Neural crest cell (in vitro differentiated cells): ENCODE data around the gene POM121C. TPM values are rescaled to one million over a fixed set of nuclear protein-coding genes. Genes with fewer than 3 reads are reported as not detected.
"Not testable (repeated sequence)": the region's sequence is repeated elsewhere in the genome, so short reads cannot be mapped to it uniquely, and the experiment has no call there.

Experiments used
- DNase-seq: peaks from one replicate; pipeline ENCODE4 v3.0.0; 2021; ENCODE audit warnings: low read depth, mixed read lengths, low spot score
- H3K27ac Mint-ChIP-seq: one replicate; pipeline ENCODE4 v1.8.0; 2021; ENCODE audit warnings: mild to moderate bottlenecking, mixed read lengths; ENCODE audit not compliant: unreplicated experiment
- H3K27me3 Mint-ChIP-seq: 2 replicates; pipeline ENCODE4 v1.8.0; 2021; ENCODE audit warnings: low read depth, mild to moderate bottlenecking, mixed read lengths
- H3K36me3 Mint-ChIP-seq: 2 replicates; pipeline ENCODE4 v1.8.0; 2021; ENCODE audit warnings: low read depth, mild to moderate bottlenecking, mixed read lengths
- H3K4me1 Mint-ChIP-seq: 2 replicates; pipeline ENCODE4 v1.8.0; 2021; ENCODE audit warnings: mixed read lengths
- H3K4me3 Mint-ChIP-seq: one replicate; pipeline ENCODE4 v1.8.0; 2021; ENCODE audit warnings: mild to moderate bottlenecking, mixed read lengths
- H3K9me3 Mint-ChIP-seq: 2 replicates; pipeline ENCODE4 v1.8.0; 2021; ENCODE audit warnings: mixed read lengths
- total RNA-seq: library from RNA; stranded (reverse); gene quantifications from 2 replicates; pipeline ENCODE4 v1.2.1, GENCODE V29; 2021
- TF ChIP-seq, protein P1 (sequence below): fragments of 200-600 bp; sonication (generic); conservative IDR thresholded peaks from 2 replicates; pipeline ENCODE4 v1.5.0; 2021; ENCODE audit warnings: antibody characterized with exemption, mild to moderate bottlenecking

Gene POM121C
- total RNA-seq, 1 donor from 2014 or later, result 70.8 TPM

DNA sequence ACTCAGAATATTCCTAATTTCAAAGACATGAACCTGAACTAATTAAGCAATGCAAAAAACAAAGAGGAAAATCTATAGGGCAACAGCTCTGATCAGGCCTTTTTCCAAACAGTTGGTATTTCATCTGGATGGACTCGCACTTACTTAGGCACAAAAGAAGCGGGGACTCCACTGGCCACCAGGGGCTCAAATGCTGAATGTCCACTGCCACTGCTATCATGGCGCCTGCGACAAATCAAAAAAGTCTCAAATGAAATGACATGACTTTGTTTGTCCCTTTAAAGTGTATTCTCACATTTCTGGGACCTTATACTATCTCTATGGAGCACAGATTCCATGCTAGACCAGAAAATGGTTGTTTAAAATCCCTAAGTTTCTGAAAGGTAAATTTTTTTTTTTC lies 47.1 kb downstream of the POM121C start:
- peaks cover 12% of the 10 kb centered on the region for H3K36me3 Mint-ChIP-seq
- not testable (repeated sequence) for H3K27ac Mint-ChIP-seq, H3K27me3 Mint-ChIP-seq, H3K9me3 Mint-ChIP-seq, H3K4me1 Mint-ChIP-seq, DNase-seq
- TF ChIP-seq, protein P1, sequence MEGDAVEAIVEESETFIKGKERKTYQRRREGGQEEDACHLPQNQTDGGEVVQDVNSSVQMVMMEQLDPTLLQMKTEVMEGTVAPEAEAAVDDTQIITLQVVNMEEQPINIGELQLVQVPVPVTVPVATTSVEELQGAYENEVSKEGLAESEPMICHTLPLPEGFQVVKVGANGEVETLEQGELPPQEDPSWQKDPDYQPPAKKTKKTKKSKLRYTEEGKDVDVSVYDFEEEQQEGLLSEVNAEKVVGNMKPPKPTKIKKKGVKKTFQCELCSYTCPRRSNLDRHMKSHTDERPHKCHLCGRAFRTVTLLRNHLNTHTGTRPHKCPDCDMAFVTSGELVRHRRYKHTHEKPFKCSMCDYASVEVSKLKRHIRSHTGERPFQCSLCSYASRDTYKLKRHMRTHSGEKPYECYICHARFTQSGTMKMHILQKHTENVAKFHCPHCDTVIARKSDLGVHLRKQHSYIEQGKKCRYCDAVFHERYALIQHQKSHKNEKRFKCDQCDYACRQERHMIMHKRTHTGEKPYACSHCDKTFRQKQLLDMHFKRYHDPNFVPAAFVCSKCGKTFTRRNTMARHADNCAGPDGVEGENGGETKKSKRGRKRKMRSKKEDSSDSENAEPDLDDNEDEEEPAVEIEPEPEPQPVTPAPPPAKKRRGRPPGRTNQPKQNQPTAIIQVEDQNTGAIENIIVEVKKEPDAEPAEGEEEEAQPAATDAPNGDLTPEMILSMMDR, result peak; percentile 35
- peak overlapping the region; percentile 71 for H3K4me3 Mint-ChIP-seq

DNA sequence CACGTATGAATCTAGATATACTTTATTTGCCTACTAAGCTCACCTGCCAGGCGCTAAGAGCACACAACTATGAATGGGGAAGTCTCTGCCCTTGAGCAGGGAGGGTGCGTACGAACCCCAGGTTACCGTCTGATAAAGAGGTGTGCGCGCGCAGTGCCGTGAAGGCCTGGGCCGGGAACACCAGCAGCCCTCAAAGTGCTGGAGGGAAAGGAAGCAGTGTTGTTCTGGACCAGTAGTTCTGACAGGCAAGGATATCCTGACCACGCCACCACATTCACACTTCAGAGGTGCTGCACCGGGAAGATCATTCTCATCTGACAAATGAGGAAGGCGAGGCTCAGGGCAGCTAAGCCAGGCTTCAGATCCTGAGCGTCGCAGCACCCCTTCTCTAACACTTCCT lies 62.6 kb downstream of the POM121C start:
- not testable (repeated sequence) for DNase-seq, H3K4me1 Mint-ChIP-seq, H3K4me3 Mint-ChIP-seq, H3K27ac Mint-ChIP-seq, H3K36me3 Mint-ChIP-seq, H3K9me3 Mint-ChIP-seq, H3K27me3 Mint-ChIP-seq

DNA sequence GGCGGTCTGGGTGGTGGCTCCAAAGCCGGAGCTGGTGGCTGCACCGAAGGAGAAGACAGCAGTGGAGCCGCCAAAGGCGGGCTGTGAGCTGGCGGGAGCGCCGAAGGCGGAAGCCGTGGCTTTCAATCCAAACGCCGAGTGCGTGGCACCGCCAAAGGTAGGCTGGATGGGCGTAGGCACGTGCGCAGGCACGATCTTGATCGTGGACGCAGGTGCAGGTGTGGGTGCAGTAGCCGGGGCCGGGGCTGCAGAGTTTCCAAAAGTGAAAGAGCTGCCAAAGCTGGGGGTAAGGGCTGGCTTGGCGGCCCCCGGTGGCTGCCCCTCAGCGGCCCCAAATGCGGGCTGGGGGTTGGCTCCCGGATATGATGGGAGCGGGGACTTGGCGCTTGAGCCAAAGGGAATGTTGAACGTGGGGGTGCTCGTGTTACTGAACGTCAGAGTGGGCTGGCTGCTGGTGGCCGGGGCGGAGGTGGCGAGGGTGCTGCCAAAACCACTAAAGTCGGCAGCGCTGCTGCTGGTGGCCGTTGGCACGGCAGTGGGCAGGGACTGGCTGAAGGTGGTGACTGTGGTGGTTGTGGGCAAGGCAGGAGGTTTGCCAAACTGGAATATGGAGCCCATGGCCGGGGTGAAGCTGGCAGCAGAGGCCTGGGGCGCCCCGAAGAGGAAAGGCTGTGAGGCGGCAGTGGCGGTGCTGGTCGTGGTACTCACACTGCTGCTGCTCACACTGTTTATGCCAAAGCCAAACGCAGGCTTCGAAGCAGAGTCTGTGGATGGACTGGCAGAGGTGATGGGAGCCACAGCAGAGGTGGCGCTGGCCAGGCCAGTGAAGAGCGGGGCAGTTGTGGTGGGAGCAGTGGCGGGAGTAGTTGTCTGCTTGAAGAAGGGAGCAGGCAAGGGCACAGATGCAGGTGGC lies 64.0 kb downstream of the POM121C start:
- not testable (repeated sequence) for H3K27me3 Mint-ChIP-seq, H3K4me1 Mint-ChIP-seq, H3K36me3 Mint-ChIP-seq, H3K9me3 Mint-ChIP-seq, H3K27ac Mint-ChIP-seq, DNase-seq, H3K4me3 Mint-ChIP-seq

DNA sequence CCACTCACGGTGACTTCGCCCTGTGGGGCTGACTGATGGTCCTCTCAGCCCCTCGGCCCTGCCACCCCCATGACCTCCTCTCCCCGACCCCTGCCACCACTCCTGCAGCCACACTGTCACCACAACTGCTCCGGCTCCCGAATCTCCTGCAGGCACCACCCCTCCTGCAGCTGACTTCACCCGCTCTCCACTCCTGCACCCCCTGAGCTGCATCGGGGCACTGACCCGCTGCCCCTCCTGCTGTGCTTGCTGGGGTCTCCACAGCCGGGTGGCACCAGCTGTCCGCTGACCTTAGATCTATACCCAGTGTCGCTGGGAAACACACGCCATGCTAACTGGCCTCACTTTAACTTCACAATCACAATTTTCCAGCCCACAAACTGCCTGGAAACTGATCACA lies 65.9 kb downstream of the POM121C start:
- not testable (repeated sequence) for H3K9me3 Mint-ChIP-seq, H3K27me3 Mint-ChIP-seq, DNase-seq, H3K4me1 Mint-ChIP-seq, H3K36me3 Mint-ChIP-seq
- H3K27ac Mint-ChIP-seq, result peak overlapping the region; percentile 6
- peak overlapping the region; percentile 71 for H3K4me3 Mint-ChIP-seq

DNA sequence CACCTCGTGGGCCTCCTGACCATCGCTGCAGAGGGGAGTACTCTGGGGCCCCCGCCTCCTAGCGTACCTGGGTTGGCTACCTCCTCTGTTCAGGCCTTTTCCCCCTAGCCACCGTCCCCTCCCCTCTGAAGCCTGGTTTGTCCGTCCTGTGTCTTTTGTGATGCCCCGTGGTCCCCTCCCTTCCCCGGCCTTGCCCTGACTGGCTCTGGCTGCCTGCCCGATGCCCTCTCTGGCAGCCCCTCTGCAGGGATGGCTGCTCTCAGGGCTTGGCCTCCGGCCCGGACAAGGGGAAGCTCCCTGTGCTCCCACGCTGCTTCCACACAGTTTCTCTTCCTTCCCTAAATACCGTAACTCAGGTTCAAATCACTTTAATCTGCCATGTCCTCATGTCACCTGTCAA lies 66.4 kb downstream of the POM121C start:
- not testable (repeated sequence) for DNase-seq, H3K9me3 Mint-ChIP-seq, H3K36me3 Mint-ChIP-seq, H3K4me3 Mint-ChIP-seq, H3K4me1 Mint-ChIP-seq, H3K27me3 Mint-ChIP-seq
- H3K27ac Mint-ChIP-seq, result peak overlapping the region; percentile 6

DNA sequence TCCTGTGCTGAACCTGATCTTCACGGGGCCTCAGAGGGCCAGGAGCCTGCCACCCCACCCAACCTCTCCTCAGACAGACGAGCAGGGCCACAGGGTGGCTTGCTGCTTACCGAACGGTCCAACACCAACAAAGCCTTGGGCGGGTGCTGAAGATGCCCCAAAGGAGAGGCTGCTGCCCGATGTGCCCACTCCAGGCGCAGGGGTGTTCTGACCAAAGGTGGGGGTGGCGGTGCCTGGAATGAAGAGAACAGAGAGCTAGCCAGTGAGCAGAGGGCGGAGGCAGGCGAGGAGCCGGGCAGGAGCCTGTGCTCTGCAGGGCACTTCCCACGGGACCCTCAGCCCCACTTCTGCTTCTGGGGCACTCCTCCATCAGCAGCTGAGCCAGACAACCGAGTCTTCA lies 66.9 kb downstream of the POM121C start:
- H3K27me3 Mint-ChIP-seq, H3K9me3 Mint-ChIP-seq, H3K4me1 Mint-ChIP-seq, DNase-seq, H3K36me3 Mint-ChIP-seq, H3K27ac Mint-ChIP-seq, H3K4me3 Mint-ChIP-seq: not testable (repeated sequence)

DNA sequence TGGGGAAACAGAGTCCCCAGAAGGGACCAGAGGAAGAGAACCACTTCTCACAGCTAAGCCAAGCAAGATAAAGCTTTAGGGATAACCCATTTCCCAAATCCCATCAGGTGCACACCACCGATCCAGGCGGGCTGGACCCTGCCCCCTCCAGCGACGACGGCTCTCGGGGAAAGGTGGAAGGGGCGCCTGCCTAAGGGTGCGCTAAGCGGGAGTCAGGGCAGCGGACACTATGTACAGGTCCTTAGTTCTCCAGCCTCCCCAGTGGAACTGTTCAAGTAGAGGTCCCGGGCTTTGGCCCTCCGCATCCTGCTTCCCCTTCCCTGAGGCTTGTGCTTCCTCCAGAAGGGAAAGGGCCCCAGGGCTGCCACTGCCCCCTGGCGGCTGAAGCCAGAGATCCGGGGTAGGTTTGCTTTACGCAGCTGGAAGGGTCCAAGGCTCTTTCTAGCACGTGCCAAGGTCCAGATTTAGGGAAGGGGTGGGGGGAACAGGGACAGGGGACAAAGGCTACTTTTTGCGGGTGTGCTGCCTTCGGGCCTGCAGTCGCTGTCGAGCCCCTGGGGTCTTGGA lies 67.7 kb downstream of the POM121C start:
- not testable (repeated sequence) for DNase-seq, H3K4me1 Mint-ChIP-seq, H3K4me3 Mint-ChIP-seq, H3K27me3 Mint-ChIP-seq, H3K27ac Mint-ChIP-seq, H3K9me3 Mint-ChIP-seq, H3K36me3 Mint-ChIP-seq

DNA sequence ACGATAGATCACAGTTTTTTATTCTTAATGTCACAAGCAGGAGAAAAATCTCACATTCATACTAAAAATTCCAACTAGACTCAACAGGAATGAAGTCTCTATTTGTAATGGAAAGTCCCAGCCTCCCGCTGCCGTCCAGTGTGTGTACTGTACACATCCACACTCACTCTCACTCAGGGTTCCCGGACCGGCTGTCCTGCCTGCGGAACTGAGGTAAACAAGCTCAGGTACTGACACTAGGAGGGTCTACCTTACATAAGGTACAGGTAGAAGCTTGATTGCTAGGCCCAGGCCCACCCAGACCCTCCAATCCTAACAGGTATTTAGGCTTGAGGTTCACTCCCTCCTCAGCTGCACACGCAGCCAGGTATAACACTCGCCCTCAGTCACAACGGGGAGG lies 69.3 kb downstream of the POM121C start:
- H3K27ac Mint-ChIP-seq, H3K27me3 Mint-ChIP-seq, H3K4me3 Mint-ChIP-seq, DNase-seq, H3K4me1 Mint-ChIP-seq, H3K9me3 Mint-ChIP-seq, H3K36me3 Mint-ChIP-seq: not testable (repeated sequence)

DNA sequence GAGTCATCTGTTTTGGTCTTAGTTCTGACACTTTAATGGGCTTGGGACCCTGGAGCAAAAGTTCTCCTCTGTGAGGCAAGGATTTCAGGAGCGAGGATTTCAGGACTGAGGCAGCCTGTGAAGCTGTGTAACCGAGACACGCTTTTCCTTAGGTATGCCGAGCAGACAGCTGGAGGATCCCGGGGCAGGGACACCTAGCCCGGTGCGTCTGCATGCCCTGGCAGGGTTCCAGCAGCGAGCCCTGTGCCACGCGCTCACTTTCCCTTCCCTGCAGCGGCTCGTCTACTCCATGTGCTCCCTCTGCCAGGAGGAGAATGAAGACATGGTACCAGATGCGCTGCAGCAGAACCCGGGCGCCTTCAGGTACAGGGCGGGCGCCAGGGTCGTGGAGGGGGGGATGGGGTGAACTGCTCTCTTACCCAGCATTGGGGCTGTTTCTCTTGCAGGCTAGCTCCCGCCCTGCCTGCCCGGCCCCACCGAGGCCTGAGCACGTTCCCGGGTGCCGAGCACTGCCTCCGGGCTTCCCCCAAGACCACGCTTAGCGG lies 70.2 kb downstream of the POM121C start:
- H3K27me3 Mint-ChIP-seq, DNase-seq, H3K4me3 Mint-ChIP-seq, H3K9me3 Mint-ChIP-seq, H3K36me3 Mint-ChIP-seq, H3K4me1 Mint-ChIP-seq, H3K27ac Mint-ChIP-seq: not testable (repeated sequence)

DNA sequence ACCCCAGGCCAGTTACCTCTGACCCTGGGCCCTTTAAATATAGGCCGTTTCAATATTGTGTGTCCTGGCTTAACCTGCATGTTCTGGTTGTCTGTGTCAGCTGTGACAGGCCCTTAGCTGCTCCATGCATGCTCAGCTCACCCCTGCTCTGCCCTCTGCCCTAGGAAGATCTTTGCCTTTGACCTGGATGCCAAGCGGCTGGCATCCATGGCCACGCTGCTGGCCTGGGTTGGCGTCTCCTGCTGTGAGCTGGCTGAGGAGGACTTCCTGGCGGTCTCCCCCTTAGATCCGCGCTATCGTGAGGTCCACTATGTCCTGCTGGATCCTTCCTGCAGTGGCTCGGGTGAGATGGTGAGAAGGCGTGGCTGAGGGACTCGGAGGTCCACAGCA lies 70.7 kb downstream of the POM121C start:
- not testable (repeated sequence) for H3K36me3 Mint-ChIP-seq, H3K4me1 Mint-ChIP-seq, H3K9me3 Mint-ChIP-seq, DNase-seq, H3K4me3 Mint-ChIP-seq, H3K27ac Mint-ChIP-seq, H3K27me3 Mint-ChIP-seq

DNA sequence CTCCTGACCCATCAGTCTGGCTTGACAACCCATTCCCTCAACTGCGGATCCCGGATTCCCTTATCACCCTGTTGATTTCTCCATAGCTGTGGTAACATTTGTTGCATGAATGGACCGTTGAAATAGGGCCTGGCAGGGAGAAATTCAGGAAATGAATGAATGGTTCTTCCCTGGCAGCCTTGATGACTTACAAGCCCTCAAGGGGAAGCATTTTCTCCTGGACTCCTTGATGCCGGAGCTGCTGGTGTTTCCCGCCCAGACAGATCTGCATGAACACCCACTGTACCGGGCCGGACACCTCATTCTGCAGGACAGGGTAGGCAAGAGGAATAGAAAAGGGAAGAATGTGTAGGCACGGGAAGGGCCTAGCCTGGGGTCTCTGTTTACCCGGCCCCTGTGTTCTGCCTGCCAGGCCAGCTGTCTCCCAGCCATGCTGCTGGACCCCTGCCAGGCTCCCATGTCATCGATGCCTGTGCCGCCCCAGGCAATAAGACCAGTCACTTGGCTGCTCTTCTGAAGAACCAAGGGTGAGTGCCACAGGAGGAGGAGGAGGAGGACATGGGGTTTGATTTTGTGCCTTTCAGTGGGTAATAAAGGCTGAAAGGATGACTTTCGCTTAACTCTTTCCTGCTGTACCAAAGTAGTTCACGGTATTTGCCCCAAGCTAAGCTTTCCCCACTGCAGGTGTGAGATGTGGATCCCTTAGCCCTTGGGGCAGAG lies 71.2 kb downstream of the POM121C start:
- not testable (repeated sequence) for H3K4me3 Mint-ChIP-seq, H3K36me3 Mint-ChIP-seq, H3K9me3 Mint-ChIP-seq, DNase-seq, H3K27ac Mint-ChIP-seq, H3K4me1 Mint-ChIP-seq, H3K27me3 Mint-ChIP-seq

DNA sequence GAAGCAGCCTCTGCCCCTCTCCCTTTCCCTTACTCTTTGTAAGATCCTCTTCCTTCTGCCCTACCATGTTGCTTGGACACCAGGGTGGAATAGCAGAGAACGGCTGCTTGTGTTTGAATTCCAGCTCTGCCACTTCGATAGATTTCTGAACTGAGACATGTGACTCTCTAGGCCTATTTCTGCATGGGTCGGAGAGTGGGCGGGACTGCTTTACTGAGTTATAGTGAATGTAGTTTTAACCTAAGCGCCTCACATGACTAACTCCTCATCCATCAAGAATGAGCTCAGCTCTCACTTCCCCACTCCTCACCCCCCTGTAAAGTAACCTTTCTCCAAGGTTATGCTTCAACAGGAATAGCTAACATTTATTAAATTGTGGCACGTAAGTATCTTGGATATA lies 71.9 kb downstream of the POM121C start:
- not testable (repeated sequence) for H3K4me1 Mint-ChIP-seq, H3K4me3 Mint-ChIP-seq, H3K36me3 Mint-ChIP-seq, DNase-seq, H3K27me3 Mint-ChIP-seq, H3K9me3 Mint-ChIP-seq, H3K27ac Mint-ChIP-seq
